GM23338 (cell line): ENCODE data around the gene OR2W3. TPM values are rescaled to one million over a fixed set of nuclear protein-coding genes. Genes with fewer than 3 reads are reported as not detected.
A peak's percentile ranks its signal among the peaks of the same experiment; 100 is the strongest.

Experiments used
- ATAC-seq: fragments of 200-7000 bp; cut with Tn5 transposase; 3 replicates; pipeline ENCODE4 v1.9.1; 2020
- DNase-seq: peaks from one replicate; pipeline ENCODE4 v3.0.0-alpha.2; 2015; ENCODE audit warnings: low spot score
- H2AFZ ChIP-seq: fragments of 200-600 bp; sonication (generic); 2 replicates; pipeline ENCODE4 v1.8.0; 2016; ENCODE audit warnings: antibody characterized with exemption, mild to moderate bottlenecking, moderate library complexity
- H3F3A ChIP-seq: fragments of 200-600 bp; sonication (generic); replicated peaks from 2 replicates; pipeline ENCODE4 v1.8.0; 2017; ENCODE audit warnings: antibody characterized with exemption, mixed run types, low read depth
- H3K27ac ChIP-seq: fragments of 200-600 bp; sonication (generic); 2 replicates; pipeline ENCODE4 v1.6.1; 2016; ENCODE audit warnings: low read depth
- H3K27me3 ChIP-seq: fragments of 200-600 bp; sonication (generic); 2 replicates; pipeline ENCODE4 v1.8.0; 2016; ENCODE audit warnings: mild to moderate bottlenecking, mixed run types, moderate library complexity; ENCODE audit not compliant: insufficient read depth
- H3K36me3 ChIP-seq: fragments of 200-600 bp; sonication (generic); 2 replicates; pipeline ENCODE4 v1.8.0; 2016; ENCODE audit warnings: mild to moderate bottlenecking; ENCODE audit not compliant: insufficient read depth
- H3K4me1 ChIP-seq: fragments of 200-600 bp; sonication (generic); 2 replicates; pipeline ENCODE4 v1.8.0; 2016; ENCODE audit warnings: mild to moderate bottlenecking, moderate library complexity; ENCODE audit not compliant: insufficient read depth
- H3K4me2 ChIP-seq: fragments of 200-600 bp; sonication (generic); 2 replicates; pipeline ENCODE4 v1.7.1; 2017; ENCODE audit warnings: mixed run types
- H3K4me3 ChIP-seq: fragments of 200-600 bp; sonication (generic); 2 replicates; pipeline ENCODE4 v1.6.1; 2016; ENCODE audit warnings: mixed run types
- H3K79me2 ChIP-seq: fragments of 200-600 bp; sonication (generic); replicated peaks from 2 replicates; pipeline ENCODE4 v1.8.0; 2017; ENCODE audit warnings: mild to moderate bottlenecking; ENCODE audit not compliant: insufficient read depth
- H3K9me2 ChIP-seq: fragments of 200-600 bp; sonication (generic); 2 replicates; pipeline ENCODE4 v1.8.0; 2017; ENCODE audit not compliant: insufficient read depth
- H4K20me1 ChIP-seq: fragments of 200-600 bp; sonication (generic); replicated peaks from 2 replicates; pipeline ENCODE4 v1.8.0; 2017; ENCODE audit warnings: mild to moderate bottlenecking; ENCODE audit not compliant: insufficient read depth
- H3K27ac Mint-ChIP-seq: 2 replicates; pipeline ENCODE4 v1.8.0; 2020; ENCODE audit warnings: inconsistent platforms, mild to moderate bottlenecking, moderate library complexity, mixed read lengths
- H3K27me3 Mint-ChIP-seq: 3 replicates; pipeline ENCODE4 v1.8.0; 2022; ENCODE audit warnings: low read depth, mild to moderate bottlenecking, moderate library complexity, mixed read lengths, inconsistent platforms; ENCODE audit not compliant: insufficient read depth, poor library complexity
- H3K36me3 Mint-ChIP-seq: 3 replicates; pipeline ENCODE4 v1.8.0; 2021; ENCODE audit warnings: low read depth, mild to moderate bottlenecking, inconsistent platforms, moderate library complexity, mixed read lengths
- H3K4me1 Mint-ChIP-seq: 3 replicates; pipeline ENCODE4 v1.8.0; 2020; ENCODE audit warnings: mild to moderate bottlenecking, inconsistent platforms, mixed read lengths
- H3K4me3 Mint-ChIP-seq: 3 replicates; pipeline ENCODE4 v1.8.0; 2021; ENCODE audit warnings: moderate library complexity, mild to moderate bottlenecking, inconsistent platforms, mixed read lengths
- H3K9me3 Mint-ChIP-seq: 3 replicates; pipeline ENCODE4 v1.8.0; 2020; ENCODE audit warnings: moderate library complexity, mild to moderate bottlenecking, inconsistent platforms, mixed read lengths
- EZH2 ChIP-seq: fragments of 200-600 bp; sonication (generic); IDR thresholded peaks from one replicate; pipeline ENCODE4 v1.8.0; 2017; ENCODE audit warnings: antibody characterized with exemption, mild to moderate bottlenecking, low read depth; ENCODE audit not compliant: unreplicated experiment
- polyA plus RNA-seq: library from polyadenylated mRNA; unstranded; fragments of >200 nt; fragmentation: Nextera tagmentation; extraction: Ambion mirVana; gene quantifications from 2 replicates; pipeline ENCODE4 v1.2.1, GENCODE V29; 2016
- total RNA-seq: library from RNA; depleted of rRNA; stranded (reverse); fragments of >200 nt; shearing (Covaris generic); gene quantifications from 2 replicates; pipeline ENCODE4 v1.2.3, GENCODE V29; 2014
- TF ChIP-seq, protein P1 (sequence below): fragments of 250-450 bp; sonication (Bioruptor Pico); IDR thresholded peaks from 2 replicates; pipeline ENCODE4 v1.5.0; 2020; ENCODE audit warnings: mild to moderate bottlenecking, moderate library complexity
- TF ChIP-seq, protein P2 (sequence below): IDR thresholded peaks from one replicate; pipeline ENCODE4 v1.6.1; 2018; ENCODE audit warnings: antibody characterized with exemption; ENCODE audit not compliant: unreplicated experiment
- TF ChIP-seq, protein P3 (sequence below), 2 experiments: fragments of 200-600 bp in 1 of 2; sonication (generic) in 1 of 2; conservative IDR thresholded peaks; 2 replicates each; pipeline versions ENCODE4 v1.5.1 to v1.6.1; 2016 to 2017; ENCODE audit warnings: antibody characterized with exemption in 2 of 2, low read depth in 2 of 2, mild to moderate bottlenecking in 2 of 2, moderate library complexity in 1 of 2
- TF ChIP-seq, protein P4 (sequence below): IDR thresholded peaks from 2 replicates; pipeline ENCODE4 v1.6.1; 2016; ENCODE audit warnings: antibody characterized with exemption

OR2W3 gene
- total and polyA plus RNA-seq, 2 experiments from 2014 or later: 0.45 TPM; not detected in 1

DNA sequence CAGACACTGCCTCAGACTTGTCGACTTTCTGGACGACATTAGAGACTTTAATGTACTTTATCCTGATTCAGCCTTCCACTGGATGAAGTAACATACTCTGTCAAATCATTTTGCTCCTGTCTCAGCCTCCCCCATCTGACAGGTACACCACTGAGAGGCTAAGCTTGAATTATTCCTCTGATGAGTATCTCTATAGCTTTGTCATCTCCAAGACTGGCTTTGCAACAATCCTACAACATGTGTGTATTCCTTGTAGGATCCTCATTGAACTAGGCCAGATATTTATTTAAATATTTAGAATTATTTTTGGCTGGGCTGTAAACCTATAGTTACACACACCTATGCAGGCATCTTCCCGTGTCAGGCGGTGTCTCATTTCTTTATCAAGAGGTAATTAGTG, 39.5 kb upstream of the OR2W3 start (continued):
- TF ChIP-seq, protein P1, sequence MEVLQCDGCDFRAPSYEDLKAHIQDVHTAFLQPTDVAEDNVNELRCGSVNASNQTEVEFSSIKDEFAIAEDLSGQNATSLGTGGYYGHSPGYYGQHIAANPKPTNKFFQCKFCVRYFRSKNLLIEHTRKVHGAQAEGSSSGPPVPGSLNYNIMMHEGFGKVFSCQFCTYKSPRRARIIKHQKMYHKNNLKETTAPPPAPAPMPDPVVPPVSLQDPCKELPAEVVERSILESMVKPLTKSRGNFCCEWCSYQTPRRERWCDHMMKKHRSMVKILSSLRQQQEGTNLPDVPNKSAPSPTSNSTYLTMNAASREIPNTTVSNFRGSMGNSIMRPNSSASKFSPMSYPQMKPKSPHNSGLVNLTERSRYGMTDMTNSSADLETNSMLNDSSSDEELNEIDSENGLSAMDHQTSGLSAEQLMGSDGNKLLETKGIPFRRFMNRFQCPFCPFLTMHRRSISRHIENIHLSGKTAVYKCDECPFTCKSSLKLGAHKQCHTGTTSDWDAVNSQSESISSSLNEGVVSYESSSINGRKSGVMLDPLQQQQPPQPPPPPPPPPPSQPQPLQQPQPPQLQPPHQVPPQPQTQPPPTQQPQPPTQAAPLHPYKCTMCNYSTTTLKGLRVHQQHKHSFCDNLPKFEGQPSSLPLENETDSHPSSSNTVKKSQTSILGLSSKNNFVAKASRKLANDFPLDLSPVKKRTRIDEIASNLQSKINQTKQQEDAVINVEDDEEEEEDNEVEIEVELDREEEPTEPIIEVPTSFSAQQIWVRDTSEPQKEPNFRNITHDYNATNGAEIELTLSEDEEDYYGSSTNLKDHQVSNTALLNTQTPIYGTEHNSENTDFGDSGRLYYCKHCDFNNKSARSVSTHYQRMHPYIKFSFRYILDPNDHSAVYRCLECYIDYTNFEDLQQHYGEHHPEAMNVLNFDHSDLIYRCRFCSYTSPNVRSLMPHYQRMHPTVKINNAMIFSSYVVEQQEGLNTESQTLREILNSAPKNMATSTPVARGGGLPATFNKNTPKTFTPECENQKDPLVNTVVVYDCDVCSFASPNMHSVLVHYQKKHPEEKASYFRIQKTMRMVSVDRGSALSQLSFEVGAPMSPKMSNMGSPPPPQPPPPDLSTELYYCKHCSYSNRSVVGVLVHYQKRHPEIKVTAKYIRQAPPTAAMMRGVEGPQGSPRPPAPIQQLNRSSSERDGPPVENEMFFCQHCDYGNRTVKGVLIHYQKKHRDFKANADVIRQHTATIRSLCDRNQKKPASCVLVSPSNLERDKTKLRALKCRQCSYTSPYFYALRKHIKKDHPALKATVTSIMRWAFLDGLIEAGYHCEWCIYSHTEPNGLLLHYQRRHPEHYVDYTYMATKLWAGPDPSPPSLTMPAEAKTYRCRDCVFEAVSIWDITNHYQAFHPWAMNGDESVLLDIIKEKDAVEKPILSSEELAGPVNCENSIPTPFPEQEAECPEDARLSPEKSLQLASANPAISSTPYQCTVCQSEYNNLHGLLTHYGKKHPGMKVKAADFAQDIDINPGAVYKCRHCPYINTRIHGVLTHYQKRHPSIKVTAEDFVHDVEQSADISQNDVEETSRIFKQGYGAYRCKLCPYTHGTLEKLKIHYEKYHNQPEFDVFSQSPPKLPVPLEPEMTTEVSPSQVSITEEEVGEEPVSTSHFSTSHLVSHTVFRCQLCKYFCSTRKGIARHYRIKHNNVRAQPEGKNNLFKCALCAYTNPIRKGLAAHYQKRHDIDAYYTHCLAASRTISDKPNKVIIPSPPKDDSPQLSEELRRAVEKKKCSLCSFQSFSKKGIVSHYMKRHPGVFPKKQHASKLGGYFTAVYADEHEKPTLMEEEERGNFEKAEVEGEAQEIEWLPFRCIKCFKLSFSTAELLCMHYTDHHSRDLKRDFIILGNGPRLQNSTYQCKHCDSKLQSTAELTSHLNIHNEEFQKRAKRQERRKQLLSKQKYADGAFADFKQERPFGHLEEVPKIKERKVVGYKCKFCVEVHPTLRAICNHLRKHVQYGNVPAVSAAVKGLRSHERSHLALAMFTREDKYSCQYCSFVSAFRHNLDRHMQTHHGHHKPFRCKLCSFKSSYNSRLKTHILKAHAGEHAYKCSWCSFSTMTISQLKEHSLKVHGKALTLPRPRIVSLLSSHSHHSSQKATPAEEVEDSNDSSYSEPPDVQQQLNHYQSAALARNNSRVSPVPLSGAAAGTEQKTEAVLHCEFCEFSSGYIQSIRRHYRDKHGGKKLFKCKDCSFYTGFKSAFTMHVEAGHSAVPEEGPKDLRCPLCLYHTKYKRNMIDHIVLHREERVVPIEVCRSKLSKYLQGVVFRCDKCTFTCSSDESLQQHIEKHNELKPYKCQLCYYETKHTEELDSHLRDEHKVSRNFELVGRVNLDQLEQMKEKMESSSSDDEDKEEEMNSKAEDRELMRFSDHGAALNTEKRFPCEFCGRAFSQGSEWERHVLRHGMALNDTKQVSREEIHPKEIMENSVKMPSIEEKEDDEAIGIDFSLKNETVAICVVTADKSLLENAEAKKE (CRISPR knock-in tag): no peak
- TF ChIP-seq EZH2: no peak

DNA sequence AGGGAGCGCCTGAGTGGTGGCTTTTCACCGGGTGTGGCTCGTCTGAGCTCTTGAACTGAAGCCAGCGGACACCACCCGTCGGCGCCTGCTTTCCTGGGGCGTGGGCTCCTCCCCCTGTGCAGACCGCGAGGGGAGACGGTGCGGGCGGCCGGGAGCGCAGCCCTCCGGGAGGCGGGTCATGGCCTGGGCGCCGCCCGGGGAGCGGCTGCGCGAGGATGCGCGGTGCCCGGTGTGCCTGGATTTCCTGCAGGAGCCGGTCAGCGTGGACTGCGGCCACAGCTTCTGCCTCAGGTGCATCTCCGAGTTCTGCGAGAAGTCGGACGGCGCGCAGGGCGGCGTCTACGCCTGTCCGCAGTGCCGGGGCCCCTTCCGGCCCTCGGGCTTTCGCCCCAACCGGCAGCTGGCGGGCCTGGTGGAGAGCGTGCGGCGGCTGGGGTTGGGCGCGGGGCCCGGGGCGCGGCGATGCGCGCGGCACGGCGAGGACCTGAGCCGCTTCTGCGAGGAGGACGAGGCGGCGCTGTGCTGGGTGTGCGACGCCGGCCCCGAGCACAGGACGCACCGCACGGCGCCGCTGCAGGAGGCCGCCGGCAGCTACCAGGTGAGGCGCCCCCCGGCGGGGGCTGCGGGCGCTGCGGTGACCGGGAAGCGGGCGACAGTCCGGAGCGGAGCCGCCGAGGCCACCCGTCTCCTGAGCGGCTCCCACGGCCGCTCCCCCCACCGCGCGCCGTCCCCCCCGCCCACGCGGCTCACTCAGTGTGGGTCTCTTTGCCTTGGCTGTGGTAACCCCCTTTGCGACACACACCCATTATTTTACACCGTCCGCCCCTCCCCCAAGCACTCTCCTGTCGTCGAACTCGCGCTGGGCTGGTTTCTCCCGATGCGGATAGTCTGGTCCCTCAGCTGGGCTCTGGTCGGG, 38.1 kb upstream of the OR2W3 start, which contains the start of gene TRIM58:
Gene TRIM58 (plus strand): TSS at position 119 of the 916 bp plus-strand sequence. CDS start 60 bp downstream, at position 179.
- peak within 1 kb of the TSS; percentile 95 for H2AFZ ChIP-seq
- no peak within 1 kb of the TSS for H3K27ac Mint-ChIP-seq
- peaks cover 6% of the 10 kb centered on the region; the same call in 2 of the 3 replicates for H3K36me3 Mint-ChIP-seq
- H3K27me3 ChIP-seq: peaks cover 18% of the 10 kb centered on the region
- no peaks in the 10 kb centered on the region for H3K9me2 ChIP-seq
- no peaks in the 10 kb centered on the region for H4K20me1 ChIP-seq
- H3K4me1 ChIP-seq: peaks cover 6% of the 10 kb centered on the region; the same call in 1 of the 2 replicates
- 0 out of 2 replicates have a peak, but pooled peaks cover 2% of the 10 kb centered on the region for H3K36me3 ChIP-seq
- ATAC-seq (peak; percentile 89), DNase-seq (peak; percentile 67)
- no peak within 1 kb of the TSS for H3K27ac ChIP-seq
- peak within 1 kb of the TSS; percentile 77 for H3K4me3 ChIP-seq
- peaks cover 16% of the 10 kb centered on the region for H3K27me3 Mint-ChIP-seq
- H3F3A ChIP-seq: no peaks in the 10 kb centered on the region
- peaks cover 69% of the 10 kb centered on the region for H3K9me3 Mint-ChIP-seq
- peaks cover 6% of the 10 kb centered on the region for H3K4me1 Mint-ChIP-seq
- H3K4me2 ChIP-seq: peak within 1 kb of the TSS; percentile 85
- peak within 1 kb of the TSS; percentile 73 for H3K4me3 Mint-ChIP-seq
- TF ChIP-seq, protein P2, sequence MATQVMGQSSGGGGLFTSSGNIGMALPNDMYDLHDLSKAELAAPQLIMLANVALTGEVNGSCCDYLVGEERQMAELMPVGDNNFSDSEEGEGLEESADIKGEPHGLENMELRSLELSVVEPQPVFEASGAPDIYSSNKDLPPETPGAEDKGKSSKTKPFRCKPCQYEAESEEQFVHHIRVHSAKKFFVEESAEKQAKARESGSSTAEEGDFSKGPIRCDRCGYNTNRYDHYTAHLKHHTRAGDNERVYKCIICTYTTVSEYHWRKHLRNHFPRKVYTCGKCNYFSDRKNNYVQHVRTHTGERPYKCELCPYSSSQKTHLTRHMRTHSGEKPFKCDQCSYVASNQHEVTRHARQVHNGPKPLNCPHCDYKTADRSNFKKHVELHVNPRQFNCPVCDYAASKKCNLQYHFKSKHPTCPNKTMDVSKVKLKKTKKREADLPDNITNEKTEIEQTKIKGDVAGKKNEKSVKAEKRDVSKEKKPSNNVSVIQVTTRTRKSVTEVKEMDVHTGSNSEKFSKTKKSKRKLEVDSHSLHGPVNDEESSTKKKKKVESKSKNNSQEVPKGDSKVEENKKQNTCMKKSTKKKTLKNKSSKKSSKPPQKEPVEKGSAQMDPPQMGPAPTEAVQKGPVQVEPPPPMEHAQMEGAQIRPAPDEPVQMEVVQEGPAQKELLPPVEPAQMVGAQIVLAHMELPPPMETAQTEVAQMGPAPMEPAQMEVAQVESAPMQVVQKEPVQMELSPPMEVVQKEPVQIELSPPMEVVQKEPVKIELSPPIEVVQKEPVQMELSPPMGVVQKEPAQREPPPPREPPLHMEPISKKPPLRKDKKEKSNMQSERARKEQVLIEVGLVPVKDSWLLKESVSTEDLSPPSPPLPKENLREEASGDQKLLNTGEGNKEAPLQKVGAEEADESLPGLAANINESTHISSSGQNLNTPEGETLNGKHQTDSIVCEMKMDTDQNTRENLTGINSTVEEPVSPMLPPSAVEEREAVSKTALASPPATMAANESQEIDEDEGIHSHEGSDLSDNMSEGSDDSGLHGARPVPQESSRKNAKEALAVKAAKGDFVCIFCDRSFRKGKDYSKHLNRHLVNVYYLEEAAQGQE: peak; percentile 13
- TF ChIP-seq, protein P3, sequence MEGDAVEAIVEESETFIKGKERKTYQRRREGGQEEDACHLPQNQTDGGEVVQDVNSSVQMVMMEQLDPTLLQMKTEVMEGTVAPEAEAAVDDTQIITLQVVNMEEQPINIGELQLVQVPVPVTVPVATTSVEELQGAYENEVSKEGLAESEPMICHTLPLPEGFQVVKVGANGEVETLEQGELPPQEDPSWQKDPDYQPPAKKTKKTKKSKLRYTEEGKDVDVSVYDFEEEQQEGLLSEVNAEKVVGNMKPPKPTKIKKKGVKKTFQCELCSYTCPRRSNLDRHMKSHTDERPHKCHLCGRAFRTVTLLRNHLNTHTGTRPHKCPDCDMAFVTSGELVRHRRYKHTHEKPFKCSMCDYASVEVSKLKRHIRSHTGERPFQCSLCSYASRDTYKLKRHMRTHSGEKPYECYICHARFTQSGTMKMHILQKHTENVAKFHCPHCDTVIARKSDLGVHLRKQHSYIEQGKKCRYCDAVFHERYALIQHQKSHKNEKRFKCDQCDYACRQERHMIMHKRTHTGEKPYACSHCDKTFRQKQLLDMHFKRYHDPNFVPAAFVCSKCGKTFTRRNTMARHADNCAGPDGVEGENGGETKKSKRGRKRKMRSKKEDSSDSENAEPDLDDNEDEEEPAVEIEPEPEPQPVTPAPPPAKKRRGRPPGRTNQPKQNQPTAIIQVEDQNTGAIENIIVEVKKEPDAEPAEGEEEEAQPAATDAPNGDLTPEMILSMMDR (conservative IDR thresholded peaks at IDR 0.05; ENCODE audit: low read depth in 2 of 2): peak in 1 of 2 experiments; percentile 66; a peak in 2 of 4 replicates
- TF ChIP-seq, protein P4, sequence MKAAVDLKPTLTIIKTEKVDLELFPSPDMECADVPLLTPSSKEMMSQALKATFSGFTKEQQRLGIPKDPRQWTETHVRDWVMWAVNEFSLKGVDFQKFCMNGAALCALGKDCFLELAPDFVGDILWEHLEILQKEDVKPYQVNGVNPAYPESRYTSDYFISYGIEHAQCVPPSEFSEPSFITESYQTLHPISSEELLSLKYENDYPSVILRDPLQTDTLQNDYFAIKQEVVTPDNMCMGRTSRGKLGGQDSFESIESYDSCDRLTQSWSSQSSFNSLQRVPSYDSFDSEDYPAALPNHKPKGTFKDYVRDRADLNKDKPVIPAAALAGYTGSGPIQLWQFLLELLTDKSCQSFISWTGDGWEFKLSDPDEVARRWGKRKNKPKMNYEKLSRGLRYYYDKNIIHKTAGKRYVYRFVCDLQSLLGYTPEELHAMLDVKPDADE: no peak
- no peaks in the 10 kb centered on the region for H3K79me2 ChIP-seq
